ENCODE data around the gene TSSC4. TPM values are rescaled to one million over a fixed set of nuclear protein-coding genes. Genes with fewer than 3 reads are reported as not detected.

Gene TSSC4
- total RNA-seq, 1 donor from 2014 or later, result 48.4 TPM

DNA sequence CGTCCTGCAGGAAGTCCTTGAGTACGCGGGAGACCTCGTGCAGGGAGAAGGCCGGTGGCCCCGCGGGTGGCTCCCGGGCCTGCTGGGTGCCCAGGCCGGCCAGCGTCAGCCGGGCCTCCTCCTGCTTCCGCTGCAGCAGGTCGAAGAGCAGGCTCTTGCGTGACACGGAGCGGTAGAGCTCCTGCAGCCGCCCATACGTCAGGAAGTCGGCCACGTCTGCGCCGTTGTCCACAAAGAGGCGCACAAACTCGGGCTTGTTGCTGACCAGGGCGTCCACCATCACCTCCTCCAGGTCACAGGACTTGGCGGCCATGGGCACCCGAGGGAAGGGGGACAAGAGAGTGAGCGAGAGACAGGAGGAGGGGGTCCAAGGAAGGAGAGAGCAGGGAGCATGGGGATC, 14.6 kb downstream of the TSSC4 start:
- no peak for DNase-seq (ENCODE audit: low spot score)
- Mint-ChIP-seq H3K27me3 (ENCODE audit: unreplicated experiment) (peaks cover 4% of the 10 kb centered on the region), H3K36me3 (ENCODE audit: low read depth, unreplicated experiment) (no peaks in the 10 kb centered on the region), H3K9me3 (ENCODE audit: unreplicated experiment) (no peaks in the 10 kb centered on the region), H3K27ac (ENCODE audit: unreplicated experiment) (no peak overlapping the region), H3K4me3 (ENCODE audit: unreplicated experiment) (no peak overlapping the region), H3K4me1 (ENCODE audit: unreplicated experiment) (no peaks in the 10 kb centered on the region)
- TF ChIP-seq, protein P1, sequence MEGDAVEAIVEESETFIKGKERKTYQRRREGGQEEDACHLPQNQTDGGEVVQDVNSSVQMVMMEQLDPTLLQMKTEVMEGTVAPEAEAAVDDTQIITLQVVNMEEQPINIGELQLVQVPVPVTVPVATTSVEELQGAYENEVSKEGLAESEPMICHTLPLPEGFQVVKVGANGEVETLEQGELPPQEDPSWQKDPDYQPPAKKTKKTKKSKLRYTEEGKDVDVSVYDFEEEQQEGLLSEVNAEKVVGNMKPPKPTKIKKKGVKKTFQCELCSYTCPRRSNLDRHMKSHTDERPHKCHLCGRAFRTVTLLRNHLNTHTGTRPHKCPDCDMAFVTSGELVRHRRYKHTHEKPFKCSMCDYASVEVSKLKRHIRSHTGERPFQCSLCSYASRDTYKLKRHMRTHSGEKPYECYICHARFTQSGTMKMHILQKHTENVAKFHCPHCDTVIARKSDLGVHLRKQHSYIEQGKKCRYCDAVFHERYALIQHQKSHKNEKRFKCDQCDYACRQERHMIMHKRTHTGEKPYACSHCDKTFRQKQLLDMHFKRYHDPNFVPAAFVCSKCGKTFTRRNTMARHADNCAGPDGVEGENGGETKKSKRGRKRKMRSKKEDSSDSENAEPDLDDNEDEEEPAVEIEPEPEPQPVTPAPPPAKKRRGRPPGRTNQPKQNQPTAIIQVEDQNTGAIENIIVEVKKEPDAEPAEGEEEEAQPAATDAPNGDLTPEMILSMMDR (IDR thresholded peaks at IDR 0.05; ENCODE audit: unreplicated experiment), result no peak

DNA sequence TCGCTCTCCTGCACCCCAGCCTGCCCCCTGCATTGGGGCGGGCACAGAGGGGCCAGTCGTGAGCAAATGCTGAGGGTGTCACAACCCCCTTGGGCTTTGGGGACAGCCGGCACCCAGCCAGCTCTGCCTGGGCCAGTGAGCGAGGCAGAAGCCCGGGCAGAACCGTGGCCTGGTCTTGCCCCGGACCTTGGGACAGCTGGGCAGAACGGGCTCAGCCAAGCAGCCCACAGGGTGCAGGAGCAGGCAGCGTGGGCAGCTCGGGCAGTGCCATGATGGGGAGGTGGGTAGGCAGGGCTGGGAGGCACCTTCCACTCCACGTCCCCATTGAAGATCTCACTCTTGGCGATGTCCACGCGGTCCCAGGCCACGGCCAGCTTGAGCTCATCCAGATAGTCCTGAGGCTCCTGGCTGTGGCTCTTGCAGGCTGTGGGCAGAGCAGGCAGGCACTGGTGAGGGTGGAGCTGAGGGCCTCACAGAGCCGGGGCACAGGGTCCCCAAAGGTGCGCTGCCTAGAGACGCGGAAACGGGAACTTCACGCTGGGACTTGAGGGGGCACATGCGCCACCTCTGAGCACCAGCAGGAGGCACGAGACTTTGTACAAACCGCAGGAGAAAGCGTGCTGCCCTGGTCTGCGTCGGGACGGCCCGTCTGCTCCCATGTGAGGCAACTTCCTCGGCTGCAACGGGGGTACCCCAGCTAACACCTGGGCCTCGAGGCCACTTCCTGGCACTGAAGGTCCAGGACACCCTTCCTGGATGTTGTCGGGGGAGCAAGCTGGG, 15.2 kb downstream of the TSSC4 start:
- H3K4me3 Mint-ChIP-seq (ENCODE audit: unreplicated experiment), result no peak overlapping the region
- no peak for DNase-seq (ENCODE audit: low spot score)
- TF ChIP-seq, protein P1 (IDR thresholded peaks at IDR 0.05; ENCODE audit: unreplicated experiment), result no peak
- H3K4me1 Mint-ChIP-seq (ENCODE audit: unreplicated experiment), result no peaks in the 10 kb centered on the region
- peaks cover 4% of the 10 kb centered on the region for H3K27me3 Mint-ChIP-seq (ENCODE audit: unreplicated experiment)
- no peaks in the 10 kb centered on the region for H3K36me3 Mint-ChIP-seq (ENCODE audit: low read depth, unreplicated experiment)
- no peak overlapping the region for H3K27ac Mint-ChIP-seq (ENCODE audit: unreplicated experiment)
- H3K9me3 Mint-ChIP-seq (ENCODE audit: unreplicated experiment), result no peaks in the 10 kb centered on the region

DNA sequence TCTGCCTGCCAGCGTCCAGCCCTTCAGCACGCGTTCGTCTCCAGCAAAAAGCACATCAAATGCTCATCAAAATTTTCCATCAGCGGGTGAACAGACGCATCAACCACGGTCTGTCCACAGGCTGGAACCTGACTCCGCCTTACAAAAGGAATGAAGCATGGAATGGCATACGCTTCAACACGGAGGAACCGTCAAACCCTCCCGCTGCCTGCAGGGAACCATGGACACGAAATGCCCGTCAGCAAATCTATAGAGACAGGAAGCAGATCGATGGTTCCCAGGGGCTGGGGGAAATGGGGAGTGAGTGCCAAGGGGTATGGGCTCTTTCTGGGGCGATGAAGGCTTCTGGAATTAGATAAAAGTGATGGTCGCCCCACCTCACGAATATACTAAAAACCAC, 16.2 kb downstream of the TSSC4 start:
- H3K36me3 Mint-ChIP-seq (ENCODE audit: low read depth, unreplicated experiment), result no peaks in the 10 kb centered on the region
- no peak overlapping the region for H3K4me3 Mint-ChIP-seq (ENCODE audit: unreplicated experiment)
- TF ChIP-seq, protein P1 (IDR thresholded peaks at IDR 0.05; ENCODE audit: unreplicated experiment), result no peak
- H3K9me3 Mint-ChIP-seq (ENCODE audit: unreplicated experiment), result no peaks in the 10 kb centered on the region
- no peaks in the 10 kb centered on the region for H3K4me1 Mint-ChIP-seq (ENCODE audit: unreplicated experiment)
- no peak for DNase-seq (ENCODE audit: low spot score)
- peaks cover 2% of the 10 kb centered on the region for H3K27me3 Mint-ChIP-seq (ENCODE audit: unreplicated experiment)
- no peak overlapping the region for H3K27ac Mint-ChIP-seq (ENCODE audit: unreplicated experiment)

DNA sequence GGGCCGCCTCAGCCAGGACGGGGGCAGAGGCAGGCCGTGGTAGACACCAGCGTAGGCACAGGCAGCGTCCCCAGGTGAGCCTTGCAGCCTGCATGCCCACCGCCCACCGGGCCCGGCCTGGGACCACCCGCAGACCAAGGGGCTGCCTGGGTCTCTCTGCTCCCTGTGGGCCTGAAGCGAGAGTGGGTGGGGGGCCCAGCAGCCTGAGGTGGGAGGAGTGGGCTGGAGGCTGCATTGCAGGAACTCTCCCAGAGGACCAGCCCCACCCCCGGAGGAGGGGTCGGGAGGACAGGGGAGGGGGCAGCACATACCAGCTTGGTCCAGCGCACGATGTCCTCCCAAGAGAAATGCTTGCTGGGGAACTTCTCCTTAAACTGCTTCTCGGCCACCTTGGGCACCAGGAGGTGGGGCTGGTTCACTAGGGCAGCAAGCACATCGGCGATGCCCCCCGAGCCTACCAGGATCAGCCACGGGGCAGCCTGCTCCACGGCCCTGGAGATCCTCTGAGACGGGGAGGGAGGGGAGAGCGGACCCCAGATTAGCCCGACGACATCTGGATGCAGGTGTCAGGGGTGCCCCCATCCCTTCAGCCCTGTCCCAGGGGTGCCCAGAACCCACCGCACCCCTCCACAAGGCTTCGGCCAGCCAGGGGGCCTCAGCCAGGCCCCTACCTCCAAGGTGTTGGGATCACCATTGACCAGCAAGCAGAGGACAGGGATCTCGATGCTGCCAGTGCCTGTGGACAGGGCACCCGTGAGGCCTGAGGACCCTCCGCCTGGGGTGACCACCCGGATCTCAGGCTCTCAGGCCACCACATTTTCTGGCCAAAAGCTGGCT, 17.5 kb downstream of the TSSC4 start:
- H3K27ac Mint-ChIP-seq (ENCODE audit: unreplicated experiment), result no peak overlapping the region
- H3K9me3 Mint-ChIP-seq (ENCODE audit: unreplicated experiment), result no peaks in the 10 kb centered on the region
- H3K36me3 Mint-ChIP-seq (ENCODE audit: low read depth, unreplicated experiment), result no peaks in the 10 kb centered on the region
- no peaks in the 10 kb centered on the region for H3K4me1 Mint-ChIP-seq (ENCODE audit: unreplicated experiment)
- H3K4me3 Mint-ChIP-seq (ENCODE audit: unreplicated experiment), result no peak overlapping the region
- DNase-seq (ENCODE audit: low spot score), result no peak
- TF ChIP-seq, protein P1 (IDR thresholded peaks at IDR 0.05; ENCODE audit: unreplicated experiment), result no peak
- H3K27me3 Mint-ChIP-seq (ENCODE audit: unreplicated experiment), result peaks cover 2% of the 10 kb centered on the region

All from endothelial cell (in vitro differentiated cells).